Measurements from ENCODE around the gene LYZ. TPM values are rescaled to one million over a fixed set of nuclear protein-coding genes. Genes with fewer than 3 reads are reported as not detected.

The LYZ gene
- total and polyA plus RNA-seq, 2 donors (not counting 3 experiments of a cell fraction or from before 2014, with no cell fraction given) = not detected

DNA sequence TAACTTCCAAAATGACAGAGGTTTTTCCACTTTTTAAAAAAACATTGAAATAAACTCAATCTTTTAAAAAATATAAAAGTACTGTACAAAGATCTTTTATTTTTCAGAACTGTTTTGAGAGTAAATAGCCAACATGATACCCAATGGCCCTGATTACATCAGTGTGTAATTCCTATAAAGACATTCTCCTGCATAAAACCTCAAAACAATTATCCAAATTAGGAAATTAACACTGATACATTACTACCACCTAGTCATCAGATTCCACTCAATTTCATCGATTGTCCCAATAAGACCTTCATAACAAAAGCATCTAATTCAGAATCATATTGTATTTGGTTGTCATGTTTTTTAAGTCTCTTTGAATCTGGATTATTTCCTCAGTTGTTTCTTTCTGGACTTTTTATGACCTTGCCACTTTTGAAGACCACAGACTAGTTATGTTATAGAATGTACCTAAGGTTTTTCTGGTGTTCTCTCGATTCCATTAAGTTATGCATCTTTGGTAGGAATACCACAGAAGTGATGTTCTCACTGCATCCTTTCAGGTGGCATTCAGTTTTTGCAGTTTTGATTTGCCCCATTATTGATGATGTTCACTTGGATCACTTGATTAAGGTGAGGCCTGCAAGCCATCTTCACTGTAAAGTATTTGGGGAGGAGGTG is 7.3 kb downstream of the LYZ start:
- Histone ChIP-seq H3K9me3 (replicated peaks; ENCODE audit: control insufficient read depth, insufficient read depth, low read length) (no peaks in the 10 kb centered on the region), H3K27me3 (ENCODE audit: control insufficient read depth in 2 of 2, insufficient read depth in 2 of 2, low read length in 2 of 2) (peaks cover 0 to 3% of the 10 kb centered on the region in 2 experiments), H3K27ac (ENCODE audit: insufficient read depth, low read depth, low read length) (no peak overlapping the region), H3K4me3 (replicated peaks in 1 of 3; ENCODE audit: insufficient read depth in 1 of 3, low read depth in 1 of 3, low read length in 3 of 3) (no peak overlapping the region), H4K20me1 (replicated peaks; ENCODE audit: control insufficient read depth, extremely low read depth, insufficient read depth, low read length) (no peaks in the 10 kb centered on the region), H3K4me1 (ENCODE audit: control insufficient read depth, extremely low read depth, insufficient read depth, low read length) (peaks cover 7% of the 10 kb centered on the region), H2AFZ (ENCODE audit: low read depth, low read length) (no peak overlapping the region), H3K36me3 (ENCODE audit: control insufficient read depth in 2 of 2, extremely low read depth in 1 of 2, insufficient read depth in 2 of 2, low read length in 2 of 2) (no peaks in the 10 kb centered on the region), H3K4me2 (ENCODE audit: insufficient read depth, low read length) (no peak overlapping the region), H3K9me1 (replicated peaks; ENCODE audit: control insufficient read depth, extremely low read depth, insufficient read depth, low read length) (no peaks in the 10 kb centered on the region), H3K79me2 (ENCODE audit: control insufficient read depth, insufficient read depth, low read length) (peaks cover 2% of the 10 kb centered on the region), H3K9ac (replicated peaks; ENCODE audit: extremely low read depth, insufficient read depth, low read length) (no peak overlapping the region)
- dilution Hi-C loops (cut with MboI; ENCODE audit: extremely low pct_ligation_motif_present, low sequenced_read_pairs) (no loop called here), intact Hi-C loops (cut with micrococcal nuclease) (loop anchor here (5.0 kb wide), 1 partner anchor 382 kb away; the partner anchor contains the start of gene RAB3IP)
- BruUV-seq (replicated peaks) = no TSS peak
- TF ChIP-seq FOS (IDR thresholded peaks at IDR 0.05; ENCODE audit: borderline replicate concordance, insufficient read depth, low read length) (no peak), MYC (IDR thresholded peaks at IDR 0.05; ENCODE audit: low read depth, low read length) (no peak), JUN (IDR thresholded peaks at IDR 0.05; ENCODE audit: borderline replicate concordance, insufficient read depth, insufficient read length, low read depth) (no peak), POLR2AphosphoS5 (IDR thresholded peaks at IDR 0.05; ENCODE audit: insufficient read depth, low read depth, low read length) (no peak), GATA2 (IDR thresholded peaks at IDR 0.05; ENCODE audit: insufficient read depth, insufficient read length, low read depth, low read length) (no peak), EZH2 (IDR thresholded peaks at IDR 0.05; ENCODE audit: borderline replicate concordance, low read depth, low read length, severe bottlenecking) (no peak), POLR2A (IDR thresholded peaks at IDR 0.05; ENCODE audit: low read depth, low read length) (no peak)
- TF ChIP-seq, protein P1, sequence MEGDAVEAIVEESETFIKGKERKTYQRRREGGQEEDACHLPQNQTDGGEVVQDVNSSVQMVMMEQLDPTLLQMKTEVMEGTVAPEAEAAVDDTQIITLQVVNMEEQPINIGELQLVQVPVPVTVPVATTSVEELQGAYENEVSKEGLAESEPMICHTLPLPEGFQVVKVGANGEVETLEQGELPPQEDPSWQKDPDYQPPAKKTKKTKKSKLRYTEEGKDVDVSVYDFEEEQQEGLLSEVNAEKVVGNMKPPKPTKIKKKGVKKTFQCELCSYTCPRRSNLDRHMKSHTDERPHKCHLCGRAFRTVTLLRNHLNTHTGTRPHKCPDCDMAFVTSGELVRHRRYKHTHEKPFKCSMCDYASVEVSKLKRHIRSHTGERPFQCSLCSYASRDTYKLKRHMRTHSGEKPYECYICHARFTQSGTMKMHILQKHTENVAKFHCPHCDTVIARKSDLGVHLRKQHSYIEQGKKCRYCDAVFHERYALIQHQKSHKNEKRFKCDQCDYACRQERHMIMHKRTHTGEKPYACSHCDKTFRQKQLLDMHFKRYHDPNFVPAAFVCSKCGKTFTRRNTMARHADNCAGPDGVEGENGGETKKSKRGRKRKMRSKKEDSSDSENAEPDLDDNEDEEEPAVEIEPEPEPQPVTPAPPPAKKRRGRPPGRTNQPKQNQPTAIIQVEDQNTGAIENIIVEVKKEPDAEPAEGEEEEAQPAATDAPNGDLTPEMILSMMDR (IDR thresholded peaks at IDR 0.05; ENCODE audit: extremely low read depth in 1 of 2, insufficient read depth in 1 of 2, low read depth in 1 of 2, low read length in 2 of 2) = no peak
- POLR2A ChIA-PET = no interaction called here
- CTCF ChIA-PET = interaction anchor here (3.7 kb wide), 2 partner anchors 216 to 283 kb away, joined by 107 to 133 read pairs; no protein-coding TSS in a partner anchor
- no peak for DNase-seq (ENCODE audit: low read depth, low spot score)
- FAIRE-seq = no peak
